WTC11 (cell line): ENCODE measurements around the gene CHCHD1. TPM values are rescaled to one million over a fixed set of nuclear protein-coding genes. Genes with fewer than 3 reads are reported as not detected.

ENCODE experiments used
- ATAC-seq: fragments of 200-7000 bp; cut with Tn5 transposase; 2 replicates; pipeline ENCODE4 v1.10.0; 2021; ENCODE audit warnings: mild to moderate bottlenecking, moderate library complexity
- CTCF ChIA-PET: fragments of 300-600 bp; sonication (Branson Sonifier 250); formaldehyde crosslinking; loops from one replicate; lab custom pipeline; 2021; ENCODE audit warnings: antibody characterized with exemption; lab: Charles Lee
- POLR2A ChIA-PET: fragments of 350-600 bp; sonication (Branson Sonifier 250); formaldehyde crosslinking; loops from one replicate; lab custom pipeline; 2021; ENCODE audit warnings: antibody characterized with exemption; lab: Charles Lee
- DNase-seq: peaks from one replicate; pipeline ENCODE4 v3.0.0; 2021; ENCODE audit warnings: low spot score
- H3K27ac Mint-ChIP-seq: 2 replicates; pipeline ENCODE4 v1.8.0; 2021; ENCODE audit warnings: mixed read lengths
- H3K27me3 Mint-ChIP-seq: 2 replicates; pipeline ENCODE4 v1.8.0; 2021; ENCODE audit warnings: low read depth, mild to moderate bottlenecking, moderate library complexity, mixed read lengths
- H3K36me3 Mint-ChIP-seq: 2 replicates; pipeline ENCODE4 v1.8.0; 2021; ENCODE audit warnings: mixed read lengths
- H3K4me1 Mint-ChIP-seq: 2 replicates; pipeline ENCODE4 v1.8.0; 2022; ENCODE audit warnings: mixed read lengths
- H3K4me3 Mint-ChIP-seq: 2 replicates; pipeline ENCODE4 v1.8.0; 2021; ENCODE audit warnings: mild to moderate bottlenecking, moderate library complexity, mixed read lengths
- H3K9me3 Mint-ChIP-seq: 2 replicates; pipeline ENCODE4 v1.8.0; 2021; ENCODE audit warnings: mixed read lengths
- OVOL2 ChIP-seq: fragments of 250-450 bp; sonication (Bioruptor Pico); IDR thresholded peaks from 2 replicates; pipeline ENCODE4 v1.9.0; 2021; ENCODE audit warnings: mild to moderate bottlenecking, borderline replicate concordance
- PRRX2 ChIP-seq: fragments of 250-450 bp; sonication (Bioruptor Pico); IDR thresholded peaks from 2 replicates; pipeline ENCODE4 v1.8.0; 2021; ENCODE audit warnings: mild to moderate bottlenecking
- RORB ChIP-seq: fragments of 250-450 bp; sonication (Bioruptor Pico); IDR thresholded peaks from 2 replicates; pipeline ENCODE4 v1.9.0; 2021; ENCODE audit warnings: mild to moderate bottlenecking
- TEAD4 ChIP-seq: sonication (generic); formaldehyde crosslinking; IDR thresholded peaks from 2 replicates; pipeline ENCODE4 v1.8.0; 2022; ENCODE audit warnings: mild to moderate bottlenecking, missing genetic modification reagents
- ZNF121 ChIP-seq: sonication (generic); formaldehyde crosslinking; IDR thresholded peaks from 2 replicates; pipeline ENCODE4 v1.8.0; 2023; ENCODE audit warnings: missing genetic modification reagents
- ZNF138 ChIP-seq: sonication (generic); formaldehyde crosslinking; conservative IDR thresholded peaks from 2 replicates; pipeline ENCODE4 v1.8.1; 2022; ENCODE audit warnings: mild to moderate bottlenecking, moderate library complexity, missing genetic modification reagents
- ZNF263 ChIP-seq: sonication (generic); formaldehyde crosslinking; IDR thresholded peaks from 2 replicates; pipeline ENCODE4 v1.8.1; 2022; ENCODE audit warnings: low read depth, mild to moderate bottlenecking, moderate library complexity, missing genetic modification reagents
- ZNF671 ChIP-seq: fragments of 250-450 bp; sonication (Bioruptor Pico); IDR thresholded peaks from 2 replicates; pipeline ENCODE4 v1.8.0; 2021; ENCODE audit warnings: mild to moderate bottlenecking
- total RNA-seq: library from RNA; stranded (reverse); gene quantifications from 3 replicates; pipeline ENCODE4 v1.2.3, GENCODE V29; 2021
- TF ChIP-seq, protein P1 (sequence below): sonication (generic); formaldehyde crosslinking; IDR thresholded peaks from 2 replicates; pipeline ENCODE4 v1.8.0; 2022; ENCODE audit warnings: mild to moderate bottlenecking, missing genetic modification reagents
- TF ChIP-seq, protein P2 (sequence below): sonication (generic); formaldehyde crosslinking; IDR thresholded peaks from 2 replicates; pipeline ENCODE4 v1.8.1; 2023; ENCODE audit warnings: mild to moderate bottlenecking, missing genetic modification reagents
- TF ChIP-seq, protein P3 (sequence below): sonication (generic); formaldehyde crosslinking; IDR thresholded peaks from 2 replicates; pipeline ENCODE4 v1.8.1; 2023; ENCODE audit warnings: mild to moderate bottlenecking, missing genetic modification reagents
- TF ChIP-seq, protein P4 (sequence below): sonication (generic); formaldehyde crosslinking; IDR thresholded peaks from 2 replicates; pipeline ENCODE4 v1.8.0; 2023; ENCODE audit warnings: missing genetic modification reagents, mild to moderate bottlenecking, borderline replicate concordance
- TF ChIP-seq, protein P5 (sequence below): sonication (generic); formaldehyde crosslinking; IDR thresholded peaks from 2 replicates; pipeline ENCODE4 v1.8.1; 2022; ENCODE audit warnings: missing genetic modification reagents, borderline replicate concordance
- TF ChIP-seq, protein P6 (sequence below): sonication (generic); formaldehyde crosslinking; IDR thresholded peaks from 2 replicates; pipeline ENCODE4 v1.8.1; 2023; ENCODE audit warnings: mild to moderate bottlenecking, moderate library complexity, missing genetic modification reagents
- TF ChIP-seq, protein P7 (sequence below): sonication (generic); formaldehyde crosslinking; IDR thresholded peaks from 2 replicates; pipeline ENCODE4 v1.8.1; 2023; ENCODE audit warnings: mild to moderate bottlenecking, missing genetic modification reagents, moderate library complexity

CHCHD1 gene
- total RNA-seq, 1 experiment from 2014 or later, result 45.9 TPM

DNA sequence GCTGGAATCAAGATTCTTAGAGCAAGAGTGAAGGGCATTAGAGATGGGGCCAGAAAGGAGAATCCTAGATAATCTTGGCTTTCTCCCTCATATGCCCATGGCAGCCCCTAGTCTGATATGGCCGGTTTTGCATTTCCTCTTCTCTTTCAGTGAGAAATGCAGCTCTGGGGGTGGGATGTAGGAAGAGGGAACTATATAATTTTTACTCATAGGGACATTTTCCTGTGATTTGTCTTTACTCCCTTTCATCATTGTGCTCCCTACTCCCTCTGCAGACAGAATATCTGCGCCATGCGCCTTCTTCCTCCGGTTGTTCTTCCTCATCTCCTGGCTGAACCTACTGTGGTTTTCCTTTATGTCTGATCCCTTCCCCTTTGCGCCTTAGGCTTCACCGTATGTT is 16.8 kb upstream of the CHCHD1 start:
- ATAC-seq (no peak), DNase-seq (no peak)
- no peak overlapping the region for H3K4me3 Mint-ChIP-seq
- H3K27me3 Mint-ChIP-seq, result no peaks in the 10 kb centered on the region
- H3K27ac Mint-ChIP-seq, result no peak overlapping the region
- TF ChIP-seq ZNF263 (no peak), RORB (CRISPR knock-in tag) (no peak), TEAD4 (CRISPR knock-in tag) (no peak), PRRX2 (no peak), ZNF671 (no peak), ZNF121 (CRISPR knock-in tag) (no peak), OVOL2 (no peak), ZNF138 (CRISPR knock-in tag) (no peak)
- TF ChIP-seq, protein P1, sequence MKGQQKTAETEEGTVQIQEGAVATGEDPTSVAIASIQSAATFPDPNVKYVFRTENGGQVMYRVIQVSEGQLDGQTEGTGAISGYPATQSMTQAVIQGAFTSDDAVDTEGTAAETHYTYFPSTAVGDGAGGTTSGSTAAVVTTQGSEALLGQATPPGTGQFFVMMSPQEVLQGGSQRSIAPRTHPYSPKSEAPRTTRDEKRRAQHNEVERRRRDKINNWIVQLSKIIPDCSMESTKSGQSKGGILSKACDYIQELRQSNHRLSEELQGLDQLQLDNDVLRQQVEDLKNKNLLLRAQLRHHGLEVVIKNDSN (CRISPR knock-in tag), result no peak
- TF ChIP-seq, protein P2, sequence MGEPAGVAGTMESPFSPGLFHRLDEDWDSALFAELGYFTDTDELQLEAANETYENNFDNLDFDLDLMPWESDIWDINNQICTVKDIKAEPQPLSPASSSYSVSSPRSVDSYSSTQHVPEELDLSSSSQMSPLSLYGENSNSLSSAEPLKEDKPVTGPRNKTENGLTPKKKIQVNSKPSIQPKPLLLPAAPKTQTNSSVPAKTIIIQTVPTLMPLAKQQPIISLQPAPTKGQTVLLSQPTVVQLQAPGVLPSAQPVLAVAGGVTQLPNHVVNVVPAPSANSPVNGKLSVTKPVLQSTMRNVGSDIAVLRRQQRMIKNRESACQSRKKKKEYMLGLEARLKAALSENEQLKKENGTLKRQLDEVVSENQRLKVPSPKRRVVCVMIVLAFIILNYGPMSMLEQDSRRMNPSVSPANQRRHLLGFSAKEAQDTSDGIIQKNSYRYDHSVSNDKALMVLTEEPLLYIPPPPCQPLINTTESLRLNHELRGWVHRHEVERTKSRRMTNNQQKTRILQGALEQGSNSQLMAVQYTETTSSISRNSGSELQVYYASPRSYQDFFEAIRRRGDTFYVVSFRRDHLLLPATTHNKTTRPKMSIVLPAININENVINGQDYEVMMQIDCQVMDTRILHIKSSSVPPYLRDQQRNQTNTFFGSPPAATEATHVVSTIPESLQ, result no peak
- TF ChIP-seq, protein P3, sequence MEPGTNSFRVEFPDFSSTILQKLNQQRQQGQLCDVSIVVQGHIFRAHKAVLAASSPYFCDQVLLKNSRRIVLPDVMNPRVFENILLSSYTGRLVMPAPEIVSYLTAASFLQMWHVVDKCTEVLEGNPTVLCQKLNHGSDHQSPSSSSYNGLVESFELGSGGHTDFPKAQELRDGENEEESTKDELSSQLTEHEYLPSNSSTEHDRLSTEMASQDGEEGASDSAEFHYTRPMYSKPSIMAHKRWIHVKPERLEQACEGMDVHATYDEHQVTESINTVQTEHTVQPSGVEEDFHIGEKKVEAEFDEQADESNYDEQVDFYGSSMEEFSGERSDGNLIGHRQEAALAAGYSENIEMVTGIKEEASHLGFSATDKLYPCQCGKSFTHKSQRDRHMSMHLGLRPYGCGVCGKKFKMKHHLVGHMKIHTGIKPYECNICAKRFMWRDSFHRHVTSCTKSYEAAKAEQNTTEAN, result no peak
- TF ChIP-seq, protein P4, sequence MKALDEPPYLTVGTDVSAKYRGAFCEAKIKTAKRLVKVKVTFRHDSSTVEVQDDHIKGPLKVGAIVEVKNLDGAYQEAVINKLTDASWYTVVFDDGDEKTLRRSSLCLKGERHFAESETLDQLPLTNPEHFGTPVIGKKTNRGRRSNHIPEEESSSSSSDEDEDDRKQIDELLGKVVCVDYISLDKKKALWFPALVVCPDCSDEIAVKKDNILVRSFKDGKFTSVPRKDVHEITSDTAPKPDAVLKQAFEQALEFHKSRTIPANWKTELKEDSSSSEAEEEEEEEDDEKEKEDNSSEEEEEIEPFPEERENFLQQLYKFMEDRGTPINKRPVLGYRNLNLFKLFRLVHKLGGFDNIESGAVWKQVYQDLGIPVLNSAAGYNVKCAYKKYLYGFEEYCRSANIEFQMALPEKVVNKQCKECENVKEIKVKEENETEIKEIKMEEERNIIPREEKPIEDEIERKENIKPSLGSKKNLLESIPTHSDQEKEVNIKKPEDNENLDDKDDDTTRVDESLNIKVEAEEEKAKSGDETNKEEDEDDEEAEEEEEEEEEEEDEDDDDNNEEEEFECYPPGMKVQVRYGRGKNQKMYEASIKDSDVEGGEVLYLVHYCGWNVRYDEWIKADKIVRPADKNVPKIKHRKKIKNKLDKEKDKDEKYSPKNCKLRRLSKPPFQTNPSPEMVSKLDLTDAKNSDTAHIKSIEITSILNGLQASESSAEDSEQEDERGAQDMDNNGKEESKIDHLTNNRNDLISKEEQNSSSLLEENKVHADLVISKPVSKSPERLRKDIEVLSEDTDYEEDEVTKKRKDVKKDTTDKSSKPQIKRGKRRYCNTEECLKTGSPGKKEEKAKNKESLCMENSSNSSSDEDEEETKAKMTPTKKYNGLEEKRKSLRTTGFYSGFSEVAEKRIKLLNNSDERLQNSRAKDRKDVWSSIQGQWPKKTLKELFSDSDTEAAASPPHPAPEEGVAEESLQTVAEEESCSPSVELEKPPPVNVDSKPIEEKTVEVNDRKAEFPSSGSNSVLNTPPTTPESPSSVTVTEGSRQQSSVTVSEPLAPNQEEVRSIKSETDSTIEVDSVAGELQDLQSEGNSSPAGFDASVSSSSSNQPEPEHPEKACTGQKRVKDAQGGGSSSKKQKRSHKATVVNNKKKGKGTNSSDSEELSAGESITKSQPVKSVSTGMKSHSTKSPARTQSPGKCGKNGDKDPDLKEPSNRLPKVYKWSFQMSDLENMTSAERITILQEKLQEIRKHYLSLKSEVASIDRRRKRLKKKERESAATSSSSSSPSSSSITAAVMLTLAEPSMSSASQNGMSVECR (CRISPR knock-in tag), result no peak
- TF ChIP-seq, protein P5, sequence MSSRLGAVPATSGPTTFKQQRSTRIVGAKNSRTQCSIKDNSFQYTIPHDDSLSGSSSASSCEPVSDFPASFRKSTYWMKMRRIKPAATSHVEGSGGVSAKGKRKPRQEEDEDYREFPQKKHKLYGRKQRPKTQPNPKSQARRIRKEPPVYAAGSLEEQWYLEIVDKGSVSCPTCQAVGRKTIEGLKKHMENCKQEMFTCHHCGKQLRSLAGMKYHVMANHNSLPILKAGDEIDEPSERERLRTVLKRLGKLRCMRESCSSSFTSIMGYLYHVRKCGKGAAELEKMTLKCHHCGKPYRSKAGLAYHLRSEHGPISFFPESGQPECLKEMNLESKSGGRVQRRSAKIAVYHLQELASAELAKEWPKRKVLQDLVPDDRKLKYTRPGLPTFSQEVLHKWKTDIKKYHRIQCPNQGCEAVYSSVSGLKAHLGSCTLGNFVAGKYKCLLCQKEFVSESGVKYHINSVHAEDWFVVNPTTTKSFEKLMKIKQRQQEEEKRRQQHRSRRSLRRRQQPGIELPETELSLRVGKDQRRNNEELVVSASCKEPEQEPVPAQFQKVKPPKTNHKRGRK (CRISPR knock-in tag), result no peak
- TF ChIP-seq, protein P6, sequence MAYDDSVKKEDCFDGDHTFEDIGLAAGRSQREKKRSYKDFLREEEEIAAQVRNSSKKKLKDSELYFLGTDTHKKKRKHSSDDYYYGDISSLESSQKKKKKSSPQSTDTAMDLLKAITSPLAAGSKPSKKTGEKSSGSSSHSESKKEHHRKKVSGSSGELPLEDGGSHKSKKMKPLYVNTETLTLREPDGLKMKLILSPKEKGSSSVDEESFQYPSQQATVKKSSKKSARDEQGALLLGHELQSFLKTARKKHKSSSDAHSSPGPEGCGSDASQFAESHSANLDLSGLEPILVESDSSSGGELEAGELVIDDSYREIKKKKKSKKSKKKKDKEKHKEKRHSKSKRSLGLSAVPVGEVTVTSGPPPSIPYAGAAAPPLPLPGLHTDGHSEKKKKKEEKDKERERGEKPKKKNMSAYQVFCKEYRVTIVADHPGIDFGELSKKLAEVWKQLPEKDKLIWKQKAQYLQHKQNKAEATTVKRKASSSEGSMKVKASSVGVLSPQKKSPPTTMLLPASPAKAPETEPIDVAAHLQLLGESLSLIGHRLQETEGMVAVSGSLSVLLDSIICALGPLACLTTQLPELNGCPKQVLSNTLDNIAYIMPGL, result no peak
- TF ChIP-seq, protein P7, sequence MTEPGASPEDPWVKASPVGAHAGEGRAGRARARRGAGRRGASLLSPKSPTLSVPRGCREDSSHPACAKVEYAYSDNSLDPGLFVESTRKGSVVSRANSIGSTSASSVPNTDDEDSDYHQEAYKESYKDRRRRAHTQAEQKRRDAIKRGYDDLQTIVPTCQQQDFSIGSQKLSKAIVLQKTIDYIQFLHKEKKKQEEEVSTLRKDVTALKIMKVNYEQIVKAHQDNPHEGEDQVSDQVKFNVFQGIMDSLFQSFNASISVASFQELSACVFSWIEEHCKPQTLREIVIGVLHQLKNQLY (CRISPR knock-in tag), result no peak
- ChIA-PET POLR2A (no interaction called here), CTCF (no interaction called here)
- no peaks in the 10 kb centered on the region for H3K9me3 Mint-ChIP-seq
- H3K36me3 Mint-ChIP-seq, result peaks cover 70% of the 10 kb centered on the region
- H3K4me1 Mint-ChIP-seq, result peaks cover 5% of the 10 kb centered on the region; the same call in 1 of the 2 replicates
